ENCODE results near the gene ZDHHC9.

ZDHHC9 gene

GRCh38 chrX:129785160-129785947 lies 58.3 kb downstream of the ZDHHC9 start:
- DNase-seq, result no peak

- no peak for DNase-seq
Measured at GRCh38 chrX:129784371-129784770, 59.3 kb downstream of the ZDHHC9 start.

- peak; percentile 27 for DNase-seq
Measured at GRCh38 chrX:129783291-129783713, 60.4 kb downstream of the ZDHHC9 start.

- no peak for DNase-seq
Measured at GRCh38 chrX:129782706-129783105, 61.0 kb downstream of the ZDHHC9 start.

GRCh38 chrX:129781680-129782495 lies 61.8 kb downstream of the ZDHHC9 start:
- DNase-seq, result peak; percentile 47

GRCh38 chrX:129781134-129781672 lies 62.5 kb downstream of the ZDHHC9 start:
- DNase-seq, result peak; percentile 80

- DNase-seq, result no peak
Measured at GRCh38 chrX:129780441-129781105, 63.1 kb downstream of the ZDHHC9 start.

- DNase-seq, result peak; percentile 35
Measured at GRCh38 chrX:129779747-129780146, 63.9 kb downstream of the ZDHHC9 start, which contains the start of gene SASH3. SASH3 (plus strand) TSS chrX:129779949; CDS start chrX:129780098, 149 bp downstream.

- no peak for DNase-seq
Measured at GRCh38 chrX:129779086-129779672, 64.5 kb downstream of the ZDHHC9 start.

GRCh38 chrX:129777218-129778030 lies 66.3 kb downstream of the ZDHHC9 start:
- DNase-seq, result peak; percentile 66

GRCh38 chrX:129773649-129774458 lies 69.8 kb downstream of the ZDHHC9 start:
- DNase-seq, result peak; percentile 25

- DNase-seq, result no peak
Measured at GRCh38 chrX:129772796-129773431, 70.8 kb downstream of the ZDHHC9 start.

GRCh38 chrX:129771266-129771995 lies 72.3 kb downstream of the ZDHHC9 start:
- peak; percentile 21 for DNase-seq

- DNase-seq, result peak; percentile 66
Measured at GRCh38 chrX:129769467-129770154, 74.1 kb downstream of the ZDHHC9 start.

- DNase-seq, result no peak
Measured at GRCh38 chrX:129768586-129769466, 74.9 kb downstream of the ZDHHC9 start.

GRCh38 chrX:129768186-129768585 lies 75.5 kb downstream of the ZDHHC9 start:
- no peak for DNase-seq

- no peak for DNase-seq
Measured at GRCh38 chrX:129763666-129764065, 80.0 kb downstream of the ZDHHC9 start.

GRCh38 chrX:129762448-129762847 lies 81.2 kb downstream of the ZDHHC9 start:
- DNase-seq, result no peak

Data from activated naive CD4-positive, alpha-beta T cell treated with anti-CD3 and anti-CD28 coated beads, Interleukin-2, amount 50 U/mL, for 16 hours (primary cell).